Activated T-cell treated with anti-CD3 and anti-CD28 coated beads, Interleukin-2, amount 50 U/mL, for 48 hours (primary cell): ENCODE data around the gene POLR2I.
A peak's percentile ranks its signal among the peaks of the same experiment; 100 is the strongest.
"Not testable (repeated sequence)": the region's sequence is repeated elsewhere in the genome, so short reads cannot be mapped to it uniquely, and the experiment has no call there.

ENCODE experiments used
- DNase-seq, 2 experiments: peaks; one replicate each; pipeline ENCODE4 v3.0.0-alpha.2; 2020

The POLR2I gene

DNA sequence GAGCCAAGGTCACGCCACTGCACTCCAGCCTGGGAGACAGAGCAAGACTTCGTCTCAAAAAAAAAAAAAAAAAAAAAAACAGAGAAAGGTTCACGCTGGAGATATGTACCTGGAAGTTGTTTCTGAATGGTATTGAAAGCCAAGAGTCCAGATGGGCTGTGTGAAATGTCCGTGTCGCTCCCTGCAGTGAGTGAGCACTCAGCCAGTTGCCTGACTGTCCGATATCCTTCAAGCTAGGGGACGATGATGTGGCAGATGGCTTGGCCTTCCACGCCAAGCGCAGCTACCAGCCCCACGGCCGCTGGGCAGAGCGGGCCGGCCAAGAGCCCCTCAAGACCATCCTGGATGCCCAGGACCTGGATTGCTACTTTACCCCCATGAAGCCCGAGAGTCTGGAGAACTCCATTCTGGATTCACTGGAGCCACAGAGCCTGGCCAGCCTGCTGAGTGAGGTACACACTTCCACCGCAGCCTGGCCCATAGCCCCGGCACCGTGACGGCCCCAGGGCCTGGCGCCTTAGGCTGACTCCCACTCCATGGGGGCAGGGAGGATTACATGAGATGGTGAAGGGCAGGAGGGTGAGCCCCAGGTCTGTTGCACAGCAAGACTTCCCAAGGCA lies 15.4 kb downstream of the POLR2I start:
- DNase-seq: no peak

DNA sequence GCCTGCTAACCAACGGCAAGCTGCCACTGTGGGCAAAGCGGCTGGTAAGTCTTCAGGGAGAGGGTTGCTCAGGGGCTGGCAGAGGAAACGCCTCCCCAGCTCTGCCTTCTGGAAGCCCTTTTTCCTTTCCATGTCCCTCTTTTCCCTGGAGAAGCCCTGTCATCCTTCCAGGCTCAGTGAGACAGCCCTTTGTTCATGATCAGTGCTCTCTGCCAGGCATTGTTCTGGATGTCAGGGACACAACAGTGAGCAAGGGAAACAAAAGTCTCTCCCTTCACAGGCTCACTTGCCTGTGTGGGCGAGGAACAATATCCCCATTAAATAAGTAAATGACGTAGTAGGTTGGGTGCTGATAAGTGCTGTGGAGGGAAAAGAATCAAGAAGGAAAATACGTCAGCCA lies 17.6 kb downstream of the POLR2I start:
- no peak for DNase-seq

DNA sequence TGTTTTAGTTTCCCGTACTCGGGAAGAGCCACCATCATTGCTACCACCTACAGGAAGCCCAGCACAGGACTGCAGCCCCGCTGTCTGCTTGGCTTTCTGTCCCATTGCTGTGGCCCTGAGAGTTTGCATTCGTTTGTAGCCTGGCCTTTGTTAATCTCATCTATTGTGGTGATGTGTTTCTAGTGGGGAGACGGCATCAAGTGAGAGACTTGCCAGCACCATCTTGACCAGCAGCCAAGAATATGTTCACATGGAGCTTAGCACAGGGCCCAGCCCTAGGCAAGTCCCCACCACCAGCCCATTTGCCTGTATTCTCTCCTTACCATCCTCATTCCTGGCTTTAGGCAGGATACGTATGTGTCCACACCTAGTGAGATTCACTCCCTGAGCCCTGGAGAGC lies 21.0 kb downstream of the POLR2I start:
- no peak for DNase-seq

DNA sequence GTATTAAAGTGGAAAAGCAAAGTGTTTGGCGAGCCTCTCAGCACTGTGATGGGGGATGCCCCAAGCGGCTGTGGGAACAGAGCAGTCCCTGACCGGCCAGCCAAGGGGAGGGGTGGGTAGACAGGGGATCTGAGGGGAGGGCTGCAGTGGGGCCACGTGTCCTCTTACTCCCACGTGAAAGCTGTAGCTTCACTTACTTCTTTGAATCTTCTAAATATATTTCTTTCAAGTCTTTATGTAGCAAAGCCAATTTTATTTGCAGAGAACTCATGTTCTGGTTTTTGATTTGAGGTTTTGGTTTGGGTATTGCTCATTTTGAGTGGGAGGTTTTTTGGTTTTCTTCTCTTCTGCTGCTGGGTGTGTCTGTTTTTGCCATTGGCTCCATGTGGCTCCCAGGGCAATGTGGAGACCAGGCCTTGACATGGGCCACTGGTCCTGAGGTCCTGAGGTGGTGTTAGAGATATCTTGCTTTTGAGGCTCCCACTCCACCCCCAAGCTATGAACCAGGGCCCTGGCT lies 21.5 kb downstream of the POLR2I start:
- peak; percentile 60 to 62 for DNase-seq

DNA sequence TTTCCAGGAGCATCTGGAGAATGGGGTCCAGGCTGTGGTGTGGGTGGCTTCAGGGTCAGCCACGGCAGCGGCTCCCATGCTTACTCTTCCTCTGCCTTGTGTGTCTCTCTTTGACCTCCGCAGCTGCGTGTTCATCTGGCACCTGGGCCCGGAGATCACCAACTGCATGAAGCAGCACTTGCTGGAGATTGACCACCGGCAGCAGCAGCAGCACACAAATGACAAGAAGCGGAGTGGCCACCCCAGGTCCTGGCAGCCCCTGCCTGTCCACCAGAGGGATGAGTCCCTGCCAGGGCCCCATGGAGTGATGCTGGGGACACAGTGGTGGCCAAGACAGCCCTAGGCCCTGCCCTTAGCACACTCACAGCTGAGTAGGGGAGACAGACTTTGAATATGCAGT lies 22.1 kb downstream of the POLR2I start:
- no peak for DNase-seq

DNA sequence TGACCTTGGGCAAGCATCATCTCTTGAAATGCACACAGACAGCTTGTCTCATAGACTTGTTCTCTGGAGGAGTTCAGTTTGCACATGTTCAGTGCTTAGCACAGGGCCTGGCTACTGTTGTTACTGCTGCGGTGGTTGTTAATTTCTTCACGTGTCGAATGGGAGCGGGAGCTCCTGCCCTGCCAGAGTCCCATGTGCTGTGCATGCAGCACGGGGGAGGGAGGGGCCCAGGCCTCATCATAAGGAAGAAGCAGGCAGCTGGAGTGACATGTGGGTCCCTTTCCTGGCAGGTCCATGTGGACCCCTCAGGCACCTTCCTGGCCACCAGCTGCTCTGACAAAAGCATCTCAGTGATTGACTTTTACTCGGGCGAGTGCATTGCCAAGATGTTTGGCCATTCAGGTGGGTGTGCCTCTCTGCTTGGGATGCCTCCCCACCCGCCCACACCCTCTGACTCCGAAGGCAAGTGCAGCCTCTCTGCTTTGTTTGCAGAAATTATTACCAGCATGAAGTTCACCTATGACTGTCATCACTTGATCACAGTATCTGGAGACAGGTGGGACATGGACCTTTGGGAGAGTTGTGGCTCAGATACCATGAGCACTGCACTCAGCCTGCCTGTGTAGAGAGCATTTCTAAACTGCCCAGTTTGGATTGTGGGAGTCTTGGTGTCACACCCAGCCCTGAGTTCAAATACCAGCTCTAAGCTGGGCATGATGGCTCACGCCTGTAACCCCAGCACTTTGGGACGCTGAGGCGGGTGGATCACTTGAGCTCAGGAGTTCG lies 23.6 kb downstream of the POLR2I start:
- no peak for DNase-seq

DNA sequence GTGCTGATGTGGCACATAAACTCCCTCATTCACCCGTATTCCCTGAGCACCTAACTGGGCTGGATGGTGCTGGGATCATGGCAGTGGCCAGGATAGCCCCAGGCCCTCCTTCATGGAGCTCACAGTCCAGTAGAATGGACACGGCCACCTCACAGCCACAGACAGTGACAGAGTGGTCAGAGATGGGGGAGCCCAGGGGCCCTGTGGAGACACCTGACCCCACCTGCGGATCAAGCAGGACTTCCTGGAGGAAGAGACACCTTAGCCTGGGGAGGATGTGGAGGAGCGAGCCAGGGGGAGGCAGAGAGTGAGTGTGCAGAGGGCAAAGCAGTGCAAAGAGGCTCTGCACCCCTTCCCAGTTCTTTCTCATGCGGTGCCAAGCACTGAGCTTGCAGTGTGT lies 24.8 kb downstream of the POLR2I start:
- no peak for DNase-seq

DNA sequence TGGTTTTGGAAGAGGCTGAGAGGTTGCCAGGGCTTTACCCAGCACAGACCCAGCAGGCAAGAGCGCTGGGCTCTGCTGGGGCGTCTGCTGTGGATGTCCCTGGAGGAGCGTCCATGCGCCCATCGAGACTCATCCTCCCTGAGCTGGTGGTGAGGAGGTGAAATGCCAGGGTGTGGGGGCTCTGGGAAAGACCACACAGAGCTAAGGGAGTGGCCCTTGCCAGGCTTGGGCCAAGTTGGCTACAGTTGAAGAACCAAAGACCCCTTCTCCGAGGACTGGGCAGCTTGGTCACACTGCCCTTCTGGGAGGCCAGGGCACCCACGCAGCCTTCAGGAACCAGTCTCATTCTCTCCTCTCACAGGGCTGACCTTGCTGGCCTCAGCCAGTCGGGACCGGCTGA lies 28.3 kb downstream of the POLR2I start:
- DNase-seq: no peak

DNA sequence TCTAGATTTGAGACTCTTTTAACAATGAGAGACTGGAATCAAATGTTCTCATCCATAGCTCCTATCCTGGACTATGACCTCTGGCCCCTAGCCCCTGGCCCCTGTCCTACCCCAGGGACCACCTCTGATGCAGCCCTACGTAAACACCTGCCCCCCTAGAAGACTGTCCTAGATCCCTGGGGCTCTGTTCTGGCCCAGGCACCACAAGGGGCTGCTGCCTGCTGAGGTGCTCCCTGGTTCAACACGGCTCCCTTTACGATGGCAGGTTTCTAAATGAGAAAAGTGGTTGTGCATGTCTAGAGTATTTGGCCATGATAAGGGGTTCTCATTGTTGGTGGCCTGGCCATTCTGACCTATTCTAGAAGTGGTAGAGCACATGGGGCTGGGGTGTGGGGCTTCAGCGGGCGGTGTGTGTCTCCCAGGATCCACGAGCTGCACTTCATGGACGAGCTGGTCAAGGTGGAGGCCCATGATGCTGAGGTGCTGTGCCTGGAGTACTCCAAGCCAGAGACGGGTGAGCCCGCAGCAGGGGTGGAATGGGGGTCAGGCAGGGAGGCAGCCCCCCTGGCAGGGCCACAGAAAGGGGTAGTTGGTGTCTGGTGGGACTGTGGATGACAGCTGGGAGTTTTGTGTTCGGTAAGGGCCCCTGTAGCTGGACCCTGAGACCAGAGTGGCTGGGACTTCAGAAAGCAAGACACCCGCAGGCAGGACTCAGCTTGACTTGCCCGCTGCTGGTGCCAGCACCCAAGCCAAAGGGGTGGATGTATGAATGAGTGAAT lies 30.3 kb downstream of the POLR2I start:
- no peak for DNase-seq

DNA sequence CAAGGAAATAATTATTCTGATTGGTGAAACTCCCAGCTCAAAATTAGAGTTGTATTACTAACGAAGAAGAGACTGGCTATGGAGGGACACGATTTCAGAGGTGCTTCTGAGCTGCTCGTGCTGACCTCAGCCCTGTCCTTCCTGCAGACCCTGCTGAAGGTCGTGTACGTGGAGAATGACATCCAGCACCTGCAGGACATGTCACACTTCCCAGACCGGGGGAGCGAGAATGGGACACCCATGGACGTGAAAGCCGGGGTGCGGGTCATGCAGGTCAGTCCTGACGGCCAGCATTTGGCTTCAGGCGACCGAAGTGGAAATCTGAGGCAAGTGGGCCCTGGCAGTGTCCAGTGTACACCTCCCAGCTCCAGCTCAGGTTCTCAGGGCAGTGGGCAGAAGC lies 31.8 kb downstream of the POLR2I start:
- no peak for DNase-seq

DNA sequence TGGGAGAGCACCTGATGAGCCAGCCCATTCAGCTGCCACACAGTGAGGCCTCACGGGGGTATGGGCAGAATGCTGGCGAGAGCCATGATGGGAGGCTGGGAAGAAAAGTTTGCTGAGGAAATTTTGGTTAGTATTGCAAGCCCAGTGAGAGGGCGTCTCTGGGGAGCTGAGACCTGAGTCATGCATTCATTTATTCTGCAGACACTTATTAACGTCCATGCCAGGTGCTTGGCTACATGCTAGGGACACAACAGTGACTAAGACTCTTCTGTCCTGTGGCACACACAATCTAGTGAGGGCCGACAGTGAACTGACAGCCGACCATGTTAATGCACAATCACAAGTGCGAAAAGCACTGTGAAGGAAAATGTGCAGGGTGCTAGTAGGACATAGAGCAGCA lies 32.8 kb downstream of the POLR2I start:
- DNase-seq: no peak

DNA sequence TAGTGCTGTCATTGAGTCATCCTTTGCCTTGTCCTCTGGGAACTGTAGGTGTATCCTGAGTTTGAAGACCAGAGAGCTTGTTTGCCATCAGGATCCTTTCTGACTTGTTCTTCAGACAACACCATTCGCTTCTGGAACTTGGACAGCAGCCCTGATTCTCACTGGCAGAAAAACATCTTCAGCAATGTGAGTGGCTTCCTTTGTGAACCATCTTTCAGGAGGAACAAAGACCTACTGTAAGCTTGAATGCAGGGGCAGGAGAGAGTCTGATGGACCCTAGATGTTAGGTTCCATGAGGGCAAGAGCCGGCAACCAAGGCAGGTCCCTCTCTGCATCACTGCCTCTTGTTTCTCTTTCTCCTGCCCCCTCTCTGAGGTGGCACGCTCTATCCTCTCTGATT lies 33.3 kb downstream of the POLR2I start:
- no peak for DNase-seq

DNA sequence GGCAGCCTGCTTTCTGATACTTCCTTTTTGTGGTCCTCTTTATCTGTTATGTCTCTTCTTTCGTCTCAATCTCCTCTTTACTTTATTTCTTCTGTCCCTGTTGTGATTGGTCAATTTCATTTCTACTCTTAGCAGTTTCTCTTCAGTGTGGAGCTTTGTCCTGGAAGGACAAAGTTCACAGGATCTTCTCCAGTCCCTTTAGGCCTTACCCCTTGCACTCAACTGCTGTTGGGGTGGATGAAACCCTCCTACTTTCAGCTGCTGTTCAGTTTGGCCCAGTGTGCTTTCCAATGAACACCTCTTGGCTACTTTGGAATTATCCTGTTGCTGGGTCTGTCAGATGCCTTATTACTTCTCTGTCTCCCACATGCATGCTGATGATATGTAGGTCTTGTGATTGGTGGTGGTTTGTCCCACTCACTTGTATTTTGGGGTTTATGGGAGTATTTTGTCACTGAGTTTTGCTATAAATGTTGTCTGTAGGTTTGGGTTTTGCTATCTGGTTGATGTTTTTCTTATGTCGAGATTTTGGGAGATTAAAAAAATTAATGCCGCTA lies 35.2 kb downstream of the POLR2I start:
- DNase-seq: no peak

DNA sequence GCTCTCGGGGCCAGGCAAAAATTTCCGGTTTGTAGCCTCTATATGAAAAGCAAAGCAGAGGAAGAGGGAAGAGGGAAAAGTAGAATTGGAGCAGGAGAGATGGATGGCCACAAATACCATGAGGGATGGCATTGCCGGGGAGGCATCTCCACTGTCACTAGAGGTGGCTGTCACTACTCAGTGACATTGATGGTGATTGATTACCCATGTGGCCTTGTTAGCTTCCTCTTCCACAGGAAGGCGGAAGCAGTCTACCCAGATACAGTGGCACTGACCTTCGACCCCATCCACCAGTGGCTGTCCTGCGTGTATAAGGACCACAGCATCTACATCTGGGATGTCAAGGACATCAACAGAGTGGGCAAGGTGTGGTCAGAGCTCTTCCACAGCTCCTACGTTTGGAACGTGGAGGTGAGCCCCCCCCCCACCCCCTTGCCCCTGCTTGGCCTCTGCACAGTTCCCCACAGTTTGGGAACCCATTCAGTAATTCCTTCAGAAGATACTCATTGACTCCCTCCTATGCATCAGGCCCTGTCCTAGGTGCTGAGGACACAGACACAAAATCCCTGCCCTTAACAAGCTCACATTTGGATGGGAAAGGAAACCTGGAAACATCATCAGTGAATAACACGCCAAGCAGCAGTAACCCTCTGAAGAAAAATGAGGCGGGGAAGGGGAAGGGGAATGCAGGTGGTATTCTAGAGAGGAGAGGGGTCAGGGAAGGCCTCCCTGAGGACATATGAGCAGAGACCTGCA lies 41.4 kb downstream of the POLR2I start:
- no peak for DNase-seq

DNA sequence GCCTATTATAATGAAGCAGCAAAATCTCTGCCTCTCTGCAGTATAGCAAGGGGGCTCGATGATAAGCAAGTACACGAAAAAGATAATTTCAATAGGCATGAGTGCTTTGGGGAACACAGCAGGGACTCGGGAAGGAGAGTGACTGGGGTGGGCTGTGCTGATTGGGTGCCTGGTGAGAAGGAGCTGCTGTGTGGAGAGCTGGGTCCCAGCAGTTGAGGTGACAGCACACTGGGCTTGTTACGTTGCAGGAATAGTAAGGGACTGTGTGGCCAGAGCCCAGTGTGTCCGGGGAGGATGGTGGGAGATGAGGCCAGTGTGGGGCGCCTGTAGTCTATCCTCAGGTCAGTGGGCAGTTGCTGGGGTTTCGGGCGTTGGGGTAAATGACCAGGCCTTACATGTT lies 42.6 kb downstream of the POLR2I start:
- no peak for DNase-seq

DNA sequence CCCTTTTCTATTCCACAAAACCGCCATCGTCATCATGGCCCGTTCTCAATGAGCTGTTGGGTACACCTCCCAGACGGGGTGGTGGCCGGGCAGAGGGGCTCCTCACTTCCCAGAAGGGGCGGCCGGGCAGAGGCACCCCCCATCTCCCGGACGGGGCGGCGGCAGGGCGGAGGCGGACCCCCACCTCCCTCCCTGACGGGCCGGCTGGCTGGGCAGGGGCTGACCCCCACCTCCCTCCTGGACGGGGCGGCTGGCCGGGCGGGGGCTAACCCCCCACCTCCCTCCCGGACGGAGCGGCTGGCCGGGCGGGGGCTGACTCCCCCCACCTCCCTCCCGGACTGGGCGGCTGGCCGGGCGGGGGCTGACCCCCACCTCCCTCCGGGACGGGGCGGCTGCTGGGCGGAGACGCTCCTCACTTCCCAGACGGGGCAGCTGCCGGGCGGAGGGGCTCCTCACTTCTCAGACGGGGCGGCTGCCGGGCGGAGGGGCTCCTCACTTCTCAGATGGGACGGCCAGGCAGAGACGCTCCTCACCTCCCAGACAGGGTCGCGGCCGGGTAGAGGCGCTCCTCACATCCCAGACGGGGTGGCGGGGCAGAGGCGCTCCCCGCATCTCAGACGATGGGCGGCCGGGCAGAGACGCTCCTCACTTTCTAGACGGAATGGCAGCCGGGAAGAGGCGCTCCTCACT lies 45.7 kb downstream of the POLR2I start:
- DNase-seq: not testable (repeated sequence)

DNA sequence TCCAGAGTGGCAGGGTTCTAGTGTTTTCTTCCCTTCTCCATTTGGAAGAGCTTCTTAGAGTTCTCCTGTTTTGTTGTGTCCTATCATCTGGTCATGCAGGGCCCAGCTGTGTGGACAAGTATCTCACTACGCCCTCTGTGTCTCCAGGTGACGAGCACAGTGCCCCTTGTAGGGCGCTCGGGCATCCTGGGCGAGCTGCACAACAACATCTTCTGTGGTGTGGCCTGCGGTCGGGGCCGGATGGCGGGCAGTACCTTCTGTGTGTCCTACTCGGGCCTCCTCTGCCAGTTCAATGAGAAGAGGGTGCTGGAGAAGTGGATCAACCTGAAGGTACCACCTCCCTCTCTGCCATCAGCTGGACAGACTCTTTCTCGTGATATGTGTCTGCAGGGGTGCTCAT lies 47.0 kb downstream of the POLR2I start:
- no peak for DNase-seq

DNA sequence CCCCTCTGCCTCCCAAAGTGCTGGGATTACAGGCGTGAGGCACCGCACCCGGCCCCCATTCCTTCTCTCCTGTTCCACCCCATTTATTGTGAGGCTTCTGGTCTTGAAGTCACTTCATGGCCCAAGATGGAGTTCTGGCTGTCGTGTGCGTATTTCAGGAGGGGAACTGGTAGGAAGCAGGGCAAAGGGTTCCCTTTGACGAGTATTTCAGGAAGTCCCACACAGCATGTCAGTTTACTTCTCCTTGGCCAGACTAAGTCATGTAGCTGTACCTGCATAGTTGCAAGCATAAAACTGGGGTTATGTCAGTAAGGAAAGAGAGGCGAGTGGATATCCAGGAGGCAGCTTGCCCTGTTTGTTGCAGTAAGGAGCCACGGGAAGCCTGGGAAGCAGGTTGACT lies 49.8 kb downstream of the POLR2I start:
- no peak for DNase-seq
